Activated T-cell treated with anti-CD3 and anti-CD28 coated beads, Interleukin-2, amount 50 U/mL, for 24 hours (primary cell): Measurements from ENCODE around the gene SCNM1.
"Not testable (repeated sequence)": the region's sequence is repeated elsewhere in the genome, so short reads cannot be mapped to it uniquely, and the experiment has no call there.

Experiments used
- DNase-seq: peaks from one replicate; pipeline ENCODE4 v3.0.0-alpha.2; 2020
- H3K27ac Mint-ChIP-seq: 2 replicates; pipeline ENCODE4 v1.8.0; 2020; ENCODE audit warnings: mild to moderate bottlenecking, mixed read lengths
- H3K27me3 Mint-ChIP-seq: 2 replicates; pipeline ENCODE4 v1.8.0; 2020; ENCODE audit warnings: mixed read lengths
- H3K36me3 Mint-ChIP-seq: 2 replicates; pipeline ENCODE4 v1.8.0; 2020; ENCODE audit warnings: low read depth, mixed read lengths
- H3K4me1 Mint-ChIP-seq: 2 replicates; pipeline ENCODE4 v1.8.0; 2020; ENCODE audit warnings: low read depth, mixed read lengths
- H3K4me3 Mint-ChIP-seq: 2 replicates; pipeline ENCODE4 v1.8.0; 2020; ENCODE audit warnings: mild to moderate bottlenecking, moderate library complexity, mixed read lengths
- H3K9me3 Mint-ChIP-seq: 2 replicates; pipeline ENCODE4 v1.8.0; 2020; ENCODE audit warnings: mixed read lengths

SCNM1 gene

DNA sequence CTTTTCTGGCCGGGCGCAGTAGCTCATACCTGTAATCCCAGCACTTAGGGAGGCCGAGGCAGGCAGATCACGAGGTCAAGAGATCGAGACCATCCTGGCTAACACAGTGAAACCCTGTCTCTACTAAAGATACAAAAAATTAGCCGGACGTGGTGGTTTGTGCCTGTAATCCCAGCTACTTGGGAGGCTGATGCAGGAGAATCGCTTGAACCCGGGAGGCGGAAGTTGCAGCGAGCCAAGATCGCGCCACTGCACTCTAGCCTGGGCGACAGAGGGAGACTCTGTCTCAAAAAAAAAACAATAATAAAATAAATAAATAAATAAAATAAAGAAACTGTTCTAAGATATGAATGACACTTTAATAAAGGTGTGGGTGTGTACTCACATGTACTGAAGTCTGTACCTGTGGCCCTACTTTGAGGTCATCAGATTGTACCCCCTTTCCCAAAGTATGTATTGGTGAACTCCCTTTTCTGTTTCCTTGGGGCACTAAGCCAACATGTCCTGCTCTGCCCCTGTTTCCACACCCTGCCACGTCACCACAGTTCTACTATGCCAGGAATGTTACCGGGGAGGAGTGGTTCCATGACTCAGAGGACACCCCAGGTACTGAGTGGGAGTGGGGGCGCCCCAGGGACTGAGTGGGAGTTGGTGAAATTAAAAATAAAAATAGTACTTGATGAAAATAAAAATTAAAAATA lies 29.1 kb downstream of the SCNM1 start:
- H3K27me3 Mint-ChIP-seq, H3K9me3 Mint-ChIP-seq, H3K27ac Mint-ChIP-seq, DNase-seq, H3K4me3 Mint-ChIP-seq: not testable (repeated sequence)
- Mint-ChIP-seq H3K36me3 (peaks cover 18% of the 10 kb centered on the region), H3K4me1 (peaks cover 30% of the 10 kb centered on the region)

DNA sequence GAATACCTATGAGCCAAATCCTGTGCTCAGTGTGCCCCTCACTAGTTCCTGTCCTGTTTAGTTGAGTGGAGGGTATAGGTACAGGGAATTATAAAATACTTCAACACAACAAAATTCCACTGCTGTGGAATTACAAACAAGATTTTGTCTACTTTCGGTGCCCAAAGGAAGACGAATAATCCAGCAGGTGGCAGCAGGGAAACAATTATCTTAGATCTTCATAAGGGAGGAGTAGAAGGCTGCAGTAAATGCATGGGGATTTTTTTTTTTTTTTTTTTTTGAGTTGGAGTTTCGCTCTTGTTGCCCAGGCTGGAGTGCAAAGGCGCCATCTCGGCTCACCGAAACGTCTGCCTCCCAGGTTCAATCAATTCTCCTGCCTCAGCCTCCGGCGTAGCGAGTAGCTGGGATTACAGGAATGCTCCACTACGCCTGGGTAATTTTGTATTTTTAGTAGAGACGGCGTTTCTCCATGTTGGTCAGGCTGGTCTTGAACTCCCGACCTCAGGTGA lies 30.4 kb downstream of the SCNM1 start:
- no peak overlapping the region for H3K27ac Mint-ChIP-seq
- H3K36me3 Mint-ChIP-seq = peaks cover 25% of the 10 kb centered on the region
- no peaks in the 10 kb centered on the region for H3K27me3 Mint-ChIP-seq
- H3K9me3 Mint-ChIP-seq = no peaks in the 10 kb centered on the region
- peak; percentile 46 for DNase-seq
- H3K4me1 Mint-ChIP-seq = peaks cover 29% of the 10 kb centered on the region
- peak overlapping the region; percentile 42 for H3K4me3 Mint-ChIP-seq

DNA sequence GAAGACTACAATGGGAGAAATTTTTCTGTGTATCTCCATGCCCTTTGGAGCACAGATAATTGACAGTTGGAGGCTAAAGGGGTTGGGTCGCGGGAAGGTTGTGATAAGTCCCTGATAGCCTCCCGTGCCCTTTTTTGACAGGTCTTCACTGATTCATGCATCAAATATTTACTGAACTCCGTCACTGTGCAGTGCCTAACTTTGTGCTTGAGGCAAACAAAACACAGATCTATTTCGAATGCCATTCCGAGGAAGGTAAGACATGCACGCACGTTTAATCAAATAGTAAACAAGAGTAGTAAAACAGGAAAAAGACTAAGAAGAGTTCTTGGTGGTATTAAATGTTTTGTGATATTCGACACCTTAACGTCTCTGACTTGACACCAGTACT lies 31.9 kb downstream of the SCNM1 start:
- Mint-ChIP-seq H3K9me3 (no peaks in the 10 kb centered on the region), H3K4me3 (peak overlapping the region; percentile 92), H3K27me3 (no peaks in the 10 kb centered on the region), H3K36me3 (peaks cover 36% of the 10 kb centered on the region), H3K27ac (peak overlapping the region; percentile 98), H3K4me1 (peaks cover 39% of the 10 kb centered on the region)
- no peak for DNase-seq

DNA sequence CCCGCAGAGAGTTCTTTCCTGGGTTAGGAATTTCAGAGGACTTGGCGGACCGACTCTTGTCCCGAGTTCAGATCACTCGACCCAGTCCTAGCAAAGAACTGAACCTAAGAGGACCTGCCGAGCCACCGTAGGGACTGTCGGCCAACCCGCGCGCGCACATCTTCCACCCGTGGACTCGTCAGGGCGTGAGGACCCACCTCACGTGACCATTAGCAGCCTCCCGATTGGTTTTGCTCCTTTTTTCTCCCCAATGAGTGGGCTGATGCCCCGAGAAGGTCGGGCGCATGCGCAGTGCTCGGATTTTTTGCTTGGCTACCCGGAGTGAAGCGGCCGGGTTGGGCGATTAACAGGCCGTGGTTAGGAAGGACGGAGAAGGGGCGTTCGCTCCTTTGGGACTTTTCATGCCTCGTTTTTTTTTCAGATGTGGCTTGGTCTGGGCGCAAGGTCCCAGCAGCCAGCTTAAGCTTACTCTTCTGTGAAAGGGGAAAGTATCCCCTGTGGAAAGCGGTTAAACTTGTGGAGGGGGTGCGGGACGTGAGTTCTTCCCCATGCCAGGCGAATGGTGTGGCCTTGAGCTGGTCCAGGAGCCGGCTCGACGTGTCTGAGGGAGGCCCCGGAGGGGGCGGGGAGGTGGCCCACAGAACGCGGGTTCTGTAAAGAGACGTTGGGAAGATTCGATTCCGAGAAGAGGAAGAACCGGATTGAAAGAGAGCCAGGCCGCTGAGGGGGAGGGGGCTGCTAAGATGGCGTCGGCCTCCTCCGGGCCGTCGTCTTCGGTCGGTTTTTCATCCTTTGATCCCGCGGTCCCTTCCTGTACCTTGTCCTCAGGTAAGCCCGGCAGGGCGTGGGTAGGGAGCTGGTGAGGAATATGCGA lies 32.5 kb downstream of the SCNM1 start, which contains the start of gene PIP5K1A:
Gene PIP5K1A, plus strand, starts transcription at position 299 of the 874 bp plus-strand sequence. Its CDS starts 445 bp downstream, at position 744.
- Mint-ChIP-seq H3K4me1 (peaks cover 41% of the 10 kb centered on the region), H3K27me3 (no peaks in the 10 kb centered on the region), H3K4me3 (peak within 1 kb of the TSS; percentile 92), H3K9me3 (no peaks in the 10 kb centered on the region), H3K27ac (peak within 1 kb of the TSS; percentile 98), H3K36me3 (peaks cover 41% of the 10 kb centered on the region)
- peak; percentile 96 for DNase-seq

DNA sequence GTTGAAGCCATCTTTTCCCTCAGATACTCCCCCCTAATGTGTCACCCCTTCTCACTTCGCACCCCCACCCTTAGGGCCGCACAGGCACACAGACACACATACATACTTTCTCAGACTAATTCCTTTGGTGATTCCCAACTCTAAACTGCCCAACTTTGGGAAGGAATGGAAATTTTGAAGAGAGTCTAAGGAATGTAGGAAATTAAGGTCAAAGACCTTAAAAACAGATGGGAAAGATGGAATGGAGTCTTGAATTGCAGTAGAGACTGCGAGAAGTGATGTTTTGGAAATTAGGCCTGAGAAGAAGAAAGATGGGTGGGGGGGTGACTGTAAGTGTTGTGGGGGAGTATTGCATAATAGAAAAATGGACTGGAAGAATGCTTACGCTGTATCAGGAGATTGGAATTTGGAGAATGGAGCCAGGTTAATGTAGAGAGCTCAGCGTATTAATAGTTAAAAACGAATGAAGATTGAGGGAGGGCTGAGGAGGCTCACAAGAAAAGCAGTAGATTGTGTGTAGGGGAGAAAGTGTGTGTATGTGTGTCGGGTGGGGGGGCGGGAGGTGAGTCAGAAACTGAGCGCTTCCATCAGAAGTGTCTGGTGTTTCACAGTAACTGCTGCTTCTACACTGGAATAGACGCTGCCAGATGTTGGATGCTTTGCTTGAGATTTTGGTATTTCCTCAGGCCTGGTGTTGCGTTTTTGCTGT lies 34.1 kb downstream of the SCNM1 start:
- no peak for DNase-seq
- Mint-ChIP-seq H3K4me1 (peaks cover 49% of the 10 kb centered on the region), H3K9me3 (no peaks in the 10 kb centered on the region), H3K36me3 (peaks cover 56% of the 10 kb centered on the region), H3K27me3 (no peaks in the 10 kb centered on the region), H3K4me3 (peak overlapping the region; percentile 92), H3K27ac (peak overlapping the region; percentile 98)

DNA sequence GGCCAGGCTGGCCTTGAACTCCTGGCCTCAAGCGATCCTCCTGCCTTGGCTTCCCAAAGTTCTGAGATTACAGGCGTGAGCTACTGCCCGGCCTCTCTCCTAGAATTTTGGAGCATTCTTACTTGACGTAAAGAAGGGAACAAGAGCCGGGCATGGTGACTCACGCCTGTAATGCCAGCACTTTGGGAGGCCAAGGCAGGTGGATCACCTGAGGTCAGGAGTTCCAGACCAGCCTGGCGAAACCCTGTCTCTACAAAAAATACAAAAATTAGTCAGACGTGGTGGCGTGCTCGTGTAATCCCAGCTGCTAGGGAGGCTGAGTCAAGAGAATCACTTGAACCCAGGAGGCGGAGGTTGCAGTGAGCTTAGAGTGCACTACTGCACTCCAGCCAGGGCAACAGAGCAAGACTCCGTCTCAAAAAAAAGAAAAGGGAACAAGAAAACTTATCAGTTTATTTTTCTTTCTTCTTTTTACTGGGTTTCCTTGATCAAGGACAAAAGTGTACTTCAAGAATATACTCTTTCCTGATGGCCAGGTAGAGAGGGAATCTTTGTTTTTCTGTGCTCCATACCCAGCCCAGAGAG lies 39.5 kb downstream of the SCNM1 start:
- H3K9me3 Mint-ChIP-seq, H3K4me3 Mint-ChIP-seq, H3K27me3 Mint-ChIP-seq, DNase-seq: not testable (repeated sequence)
- H3K27ac Mint-ChIP-seq = peak overlapping the region; percentile 50
- peaks cover 85% of the 10 kb centered on the region for H3K36me3 Mint-ChIP-seq
- H3K4me1 Mint-ChIP-seq = peaks cover 35% of the 10 kb centered on the region

DNA sequence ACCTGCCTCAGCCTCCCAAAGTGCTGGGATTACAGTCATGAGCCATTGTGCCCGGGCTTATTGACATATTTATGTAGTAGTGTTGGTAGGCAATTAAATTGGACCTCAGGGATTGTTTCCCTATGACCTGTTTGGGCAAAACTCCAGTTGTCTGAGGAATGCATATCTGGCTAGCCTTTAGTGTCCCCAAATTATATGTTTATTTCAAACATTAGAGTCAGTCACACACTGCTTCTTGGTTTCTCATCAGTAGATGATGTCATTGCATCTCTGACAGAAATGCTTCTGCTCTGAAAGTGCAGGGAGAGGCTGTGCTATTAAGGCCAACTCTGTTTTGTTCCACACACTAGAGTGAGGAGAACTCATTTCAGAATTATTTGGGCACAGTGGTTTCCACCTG lies 44.9 kb downstream of the SCNM1 start:
- DNase-seq = no peak
- Mint-ChIP-seq H3K4me3 (no peak overlapping the region), H3K36me3 (peaks cover 83% of the 10 kb centered on the region), H3K27ac (peak overlapping the region; percentile 8), H3K27me3 (no peaks in the 10 kb centered on the region), H3K4me1 (peaks cover 31% of the 10 kb centered on the region), H3K9me3 (no peaks in the 10 kb centered on the region)

DNA sequence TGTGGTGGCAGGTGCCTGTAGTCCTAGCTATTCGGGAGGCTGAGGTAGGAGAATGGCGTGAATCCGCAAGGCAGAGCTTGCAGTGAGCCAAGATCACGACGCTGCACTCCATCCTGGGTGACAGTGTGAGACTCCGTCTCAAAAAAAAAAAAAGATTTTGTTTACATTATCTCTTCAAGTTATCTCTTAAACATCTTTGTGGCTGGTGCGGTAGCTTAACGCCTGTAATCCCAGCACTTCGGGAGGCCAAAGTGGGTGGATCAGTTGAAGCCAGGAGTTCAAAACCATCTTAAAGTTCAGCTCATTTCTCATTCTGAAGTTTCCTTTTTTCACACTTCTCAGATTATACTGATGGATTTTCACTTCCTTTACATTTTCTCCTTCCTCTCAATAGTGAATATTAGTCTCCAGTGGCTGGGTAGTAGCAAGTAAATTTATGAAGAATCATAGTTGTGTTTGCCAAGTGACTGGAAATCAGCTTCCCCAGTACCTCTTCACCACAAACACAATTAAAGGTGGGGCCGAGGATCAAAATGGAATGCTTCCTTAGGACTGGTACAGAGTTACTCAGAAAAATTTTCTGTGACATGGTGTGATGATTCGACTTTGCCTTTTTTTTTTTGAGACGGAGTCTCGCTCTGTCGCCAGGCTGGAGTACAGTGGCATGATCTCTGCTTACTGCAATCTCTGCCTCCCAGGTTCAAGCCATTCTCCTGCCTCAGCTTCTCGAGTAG lies 46.2 kb downstream of the SCNM1 start:
- DNase-seq = no peak

DNA sequence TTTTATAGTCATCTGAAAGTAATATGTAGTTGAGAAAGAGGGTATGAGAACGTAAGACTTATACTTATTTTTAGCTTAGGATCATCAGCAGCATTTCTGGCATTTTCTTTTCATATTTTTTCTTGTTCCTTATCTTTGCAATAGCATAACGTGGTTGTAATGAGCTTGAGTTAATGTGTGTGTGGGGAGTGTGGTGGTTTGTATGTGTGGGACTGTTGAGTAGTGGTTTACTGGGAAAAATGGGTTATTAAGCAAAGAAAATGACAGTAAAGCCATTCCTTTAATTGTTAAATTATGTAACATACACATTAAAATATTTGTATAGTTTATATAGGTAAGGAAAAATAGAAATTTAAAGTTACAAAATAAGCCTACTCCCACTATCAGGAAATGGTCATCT lies 47.6 kb downstream of the SCNM1 start:
- H3K4me1 Mint-ChIP-seq = peaks cover 36% of the 10 kb centered on the region
- H3K27ac Mint-ChIP-seq = peak overlapping the region; percentile 57
- no peak for DNase-seq
- no peaks in the 10 kb centered on the region for H3K27me3 Mint-ChIP-seq
- H3K9me3 Mint-ChIP-seq = no peaks in the 10 kb centered on the region
- H3K36me3 Mint-ChIP-seq = peaks cover 74% of the 10 kb centered on the region
- H3K4me3 Mint-ChIP-seq = no peak overlapping the region

More for the DNA sequence above, 46.2 kb downstream of the SCNM1 start:
- Mint-ChIP-seq H3K4me1 (peaks cover 32% of the 10 kb centered on the region), H3K4me3 (peak overlapping the region; percentile 18), H3K36me3 (peaks cover 78% of the 10 kb centered on the region), H3K27me3 (no peaks in the 10 kb centered on the region), H3K27ac (peak overlapping the region; percentile 88), H3K9me3 (no peaks in the 10 kb centered on the region)
